HL-60/S4 treated with retinoic acid at 250 ng/mL for 4 days and 3 days (cell line): ENCODE measurements around the gene AQP12A.

ENCODE experiments used
- in situ Hi-C: fragments of 300-500 bp; cut with MboI; formaldehyde crosslinking; loops from 2 replicates; pipeline ENCODE4 v1.7.0; 2022; ENCODE audit warnings: low sequenced_read_pairs

The AQP12A gene

DNA sequence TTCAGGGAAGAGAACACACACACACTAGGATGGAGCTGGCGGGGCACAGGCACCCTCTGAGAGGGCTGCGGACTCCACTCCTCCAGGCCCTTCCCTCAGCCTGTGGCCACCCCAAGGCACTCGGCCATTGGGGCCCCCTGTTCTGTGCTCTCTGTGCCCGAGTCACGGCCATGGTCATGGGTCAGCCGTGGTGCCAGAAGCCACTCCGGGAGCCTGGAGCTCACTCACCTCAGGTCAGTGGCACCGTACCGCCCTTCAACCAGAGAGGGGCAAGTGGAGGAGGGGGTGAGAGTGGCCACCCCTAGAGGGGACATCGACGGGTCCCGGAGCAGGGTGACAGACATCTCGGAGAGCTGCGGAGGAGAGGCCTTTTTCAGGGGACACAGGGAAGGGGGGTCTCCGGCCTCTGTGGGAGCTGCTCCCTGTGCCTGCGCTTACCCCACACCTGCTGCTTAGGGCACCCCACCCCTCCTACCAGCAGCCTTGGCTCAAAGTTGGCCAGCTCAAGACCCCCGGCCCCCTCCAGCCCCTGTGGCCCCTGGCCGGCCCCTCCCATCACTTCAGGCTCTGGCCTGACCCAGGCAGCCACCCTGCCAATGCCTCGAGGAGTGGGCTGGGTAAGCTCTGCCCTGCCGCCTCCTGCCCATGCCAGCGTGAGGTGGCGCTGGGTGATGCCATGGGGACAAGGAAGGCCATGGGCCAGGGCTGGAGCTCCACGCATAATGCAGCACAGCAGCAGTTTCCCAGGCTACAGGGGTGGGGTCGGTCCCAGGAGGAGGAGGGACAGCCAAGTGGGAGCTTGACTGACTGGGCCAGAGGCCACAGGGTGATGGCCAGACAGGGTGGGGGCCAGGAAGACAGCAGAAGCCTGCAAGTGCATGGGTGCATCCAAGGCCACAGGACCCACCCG, 29.3 kb downstream of the AQP12A start:
- in situ Hi-C loops = no loop called here

GRCh38 chr2:240721596-240722180, 30.0 kb downstream of the AQP12A start:
- in situ Hi-C loops = no loop called here

GRCh38 chr2:240722376-240722775, 30.7 kb downstream of the AQP12A start:
- in situ Hi-C loops = no loop called here

GRCh38 chr2:240722796-240723735, 31.4 kb downstream of the AQP12A start:
- in situ Hi-C loops = no loop called here

DNA sequence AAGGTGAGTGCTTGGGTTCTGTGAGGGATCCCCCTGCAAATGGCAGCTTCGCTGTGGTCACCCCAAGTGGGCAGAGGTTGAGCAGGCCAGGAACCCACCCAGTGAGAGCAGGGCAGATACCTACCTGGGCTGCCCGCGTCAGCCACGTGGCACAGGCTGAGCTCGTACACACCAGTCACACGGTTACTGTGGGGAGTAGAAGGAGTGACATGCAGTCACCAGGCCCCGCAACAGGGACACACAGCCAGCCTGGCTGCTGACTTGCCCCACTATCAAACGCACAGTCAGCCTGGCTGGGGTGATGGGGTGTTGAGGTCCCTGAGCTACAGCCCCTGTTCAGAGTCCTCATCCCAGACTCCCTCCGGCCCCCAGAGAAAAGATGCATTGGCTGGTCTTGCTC, 32.2 kb downstream of the AQP12A start:
- in situ Hi-C loops = no loop called here

- in situ Hi-C loops = no loop called here
These were observed 32.8 kb downstream of the AQP12A start for GRCh38 chr2:240724431-240724830.

- in situ Hi-C loops = no loop called here
These were observed 33.6 kb downstream of the AQP12A start for GRCh38 chr2:240725266-240725665.

- in situ Hi-C loops = no loop called here
These were observed 34.0 kb downstream of the AQP12A start for GRCh38 chr2:240725671-240726070.

GRCh38 chr2:240726876-240727275, 35.2 kb downstream of the AQP12A start:
- in situ Hi-C loops = no loop called here

DNA sequence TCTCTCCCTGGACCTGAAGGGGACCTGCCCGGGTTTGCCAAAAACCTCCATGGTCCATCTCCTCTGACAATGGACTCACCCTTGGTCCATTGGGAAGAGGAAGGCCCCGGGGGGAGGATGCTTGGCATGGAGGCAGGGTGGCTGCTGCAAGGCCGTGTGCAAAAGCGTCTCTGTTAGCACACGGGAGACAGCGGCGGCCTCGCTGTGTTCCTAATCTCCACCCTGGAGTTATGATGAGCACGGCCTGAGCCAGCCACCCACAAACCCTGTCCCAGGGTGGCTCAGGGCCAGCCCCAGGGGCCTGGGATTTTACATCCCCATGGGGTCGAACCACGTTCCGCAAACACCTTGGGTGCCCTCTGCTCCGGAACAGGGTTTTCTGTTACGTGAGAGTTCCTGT, 35.8 kb downstream of the AQP12A start:
- in situ Hi-C loops = no loop called here

DNA sequence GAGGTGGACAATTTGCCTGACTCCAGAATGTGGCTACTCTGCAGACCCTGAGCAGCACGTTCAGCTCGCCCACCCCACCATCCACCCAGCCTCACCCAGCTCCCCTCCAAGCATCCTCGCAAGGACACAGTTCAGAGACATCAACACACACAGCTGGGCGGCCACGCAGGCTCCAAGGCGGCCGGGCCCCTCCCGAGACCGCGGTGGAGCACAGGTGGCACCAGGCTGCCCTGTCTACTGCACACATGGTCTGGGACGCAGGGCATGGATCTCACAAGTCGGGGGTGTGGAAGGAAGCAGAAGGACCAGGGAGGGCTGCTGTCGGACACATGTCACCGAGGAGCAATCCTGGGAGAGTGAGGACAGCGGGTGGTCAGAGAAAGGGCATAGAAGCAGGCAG, 36.2 kb downstream of the AQP12A start:
- in situ Hi-C loops = no loop called here

DNA sequence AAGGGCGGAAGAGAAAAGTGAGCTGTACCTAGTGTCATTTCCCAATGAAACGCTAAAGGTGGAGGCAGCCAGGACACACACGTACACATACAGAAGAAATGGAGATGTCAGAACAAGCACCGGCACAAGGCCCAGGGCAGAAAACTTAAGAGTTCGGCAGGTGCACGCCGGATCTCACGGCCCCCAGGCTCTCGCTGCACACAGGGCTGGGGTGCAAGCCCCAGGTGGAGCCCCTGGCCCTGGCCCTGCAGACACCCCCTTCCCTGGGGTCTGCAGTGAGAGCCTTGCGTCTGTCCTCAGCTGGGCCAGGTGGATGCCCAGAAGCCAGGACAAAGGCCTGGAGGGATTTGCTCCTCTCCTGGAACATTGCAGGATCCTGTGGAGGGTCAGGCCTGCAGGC, 36.7 kb downstream of the AQP12A start:
- in situ Hi-C loops = no loop called here

DNA sequence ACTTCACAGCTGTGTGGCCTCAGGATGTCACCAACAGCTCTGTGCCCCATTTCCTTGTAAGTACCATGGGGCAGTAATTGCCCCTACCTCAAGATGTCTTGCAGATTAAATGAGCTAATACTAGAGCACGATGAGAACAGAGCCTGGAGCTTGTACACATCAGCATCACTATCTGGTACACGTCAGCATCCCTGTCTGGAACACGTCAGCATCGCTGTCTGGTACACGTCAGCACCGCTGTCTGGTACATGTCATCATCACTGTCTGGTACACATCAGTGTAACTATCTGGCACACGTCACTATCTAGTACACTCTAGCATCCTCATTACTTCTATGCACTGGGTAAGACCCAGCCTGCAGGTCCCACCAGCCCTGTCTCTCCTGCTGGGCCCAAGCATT, 37.2 kb downstream of the AQP12A start:
- in situ Hi-C loops = no loop called here

DNA sequence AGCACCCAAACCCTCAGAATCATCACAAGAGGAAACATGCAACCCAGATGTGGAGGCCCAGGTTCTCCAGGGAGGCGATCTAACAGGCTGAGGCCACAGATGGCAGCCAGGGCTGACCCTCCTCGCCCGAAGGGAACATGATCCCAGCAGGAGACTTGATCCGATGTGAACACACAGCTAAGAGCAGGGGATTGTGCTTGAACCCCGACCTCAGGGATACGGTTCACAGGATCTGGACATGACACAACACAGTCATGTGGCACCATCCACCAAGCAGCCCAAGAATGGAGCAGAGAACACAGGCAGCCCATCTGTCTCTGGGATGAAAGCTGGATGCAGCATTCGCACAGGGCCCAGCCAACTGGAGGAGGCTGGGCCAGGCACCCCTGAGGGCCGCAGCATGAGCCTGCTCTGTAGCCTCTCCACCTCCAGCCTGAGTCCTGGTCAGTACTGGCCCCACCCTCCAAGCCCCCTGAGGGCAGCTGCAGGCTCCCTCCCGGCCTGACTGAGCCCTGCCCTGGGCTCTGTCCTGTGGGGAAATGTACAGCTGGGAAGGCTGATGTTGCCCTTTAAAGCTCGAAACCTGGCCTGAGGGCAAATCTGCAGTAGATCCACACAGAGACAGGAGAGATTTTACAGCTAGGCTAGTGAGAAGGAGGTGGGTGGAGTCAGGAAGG, 39.0 kb downstream of the AQP12A start:
- in situ Hi-C loops = no loop called here

- in situ Hi-C loops = no loop called here
These were observed 39.5 kb downstream of the AQP12A start for GRCh38 chr2:240731178-240731545.

- in situ Hi-C loops = no loop called here
These were observed 40.5 kb downstream of the AQP12A start for GRCh38 chr2:240732184-240732583.

GRCh38 chr2:240732911-240733622, 41.4 kb downstream of the AQP12A start:
- in situ Hi-C loops = no loop called here

- in situ Hi-C loops = no loop called here
These were observed 42.3 kb downstream of the AQP12A start for GRCh38 chr2:240733803-240734495.

DNA sequence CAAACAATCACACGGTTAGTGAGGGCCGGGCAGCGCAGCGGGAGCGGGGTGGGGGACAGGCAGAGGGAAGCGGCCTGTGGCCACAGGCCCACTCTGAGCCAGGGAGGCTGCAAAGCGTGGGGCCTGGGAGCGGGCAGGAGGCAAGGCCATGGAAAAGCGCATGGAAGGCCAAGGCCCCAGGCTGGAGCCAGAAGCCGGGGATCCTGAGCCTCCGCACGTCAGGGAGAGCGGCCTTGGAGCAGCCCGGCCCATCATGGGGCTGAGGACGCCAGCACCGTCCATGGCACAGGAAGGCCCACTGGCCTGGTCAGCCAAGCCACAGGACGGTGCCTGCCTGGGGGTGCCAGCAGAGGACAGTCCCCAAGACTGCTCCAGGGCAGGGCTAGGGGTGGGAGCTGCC, 43.1 kb downstream of the AQP12A start:
- in situ Hi-C loops = no loop called here

DNA sequence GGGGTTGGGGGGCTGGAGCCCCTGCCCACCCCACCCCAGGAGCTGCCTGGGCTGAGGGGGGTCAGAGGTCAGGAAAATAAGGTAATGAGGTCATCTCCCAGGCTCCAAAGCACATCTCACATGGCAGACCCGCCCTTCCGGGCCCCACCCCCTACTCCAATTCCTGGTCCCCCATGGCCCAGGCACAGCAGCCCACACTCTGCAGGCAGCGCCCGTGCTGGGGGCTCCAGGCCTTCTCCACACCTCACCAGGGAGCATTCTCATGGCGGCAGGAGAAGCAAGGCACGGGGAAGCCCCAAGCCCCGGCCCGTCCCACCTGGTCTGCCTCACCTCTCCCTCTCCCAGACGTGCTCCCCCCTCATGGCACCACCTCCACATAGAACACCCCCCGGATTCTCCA, 43.8 kb downstream of the AQP12A start:
- in situ Hi-C loops = no loop called here
